GM12865 (cell line): Measurements from ENCODE around the gene SDS.

Experiments used
- DNase-seq: peaks from one replicate; pipeline ENCODE4 v3.0.0; 2010; ENCODE audit warnings: low read depth
- H3K4me3 ChIP-seq: 2 replicates; pipeline ENCODE4 v1.5.1; 2011; ENCODE audit warnings: mild to moderate bottlenecking, low read depth, low read length, control low read depth
- TF ChIP-seq, protein P1 (sequence below): IDR thresholded peaks from 2 replicates; pipeline ENCODE4 v1.5.1; 2011; ENCODE audit warnings: low read length, control low read depth, low read depth, inconsistent platforms; ENCODE audit not compliant: insufficient read depth; ENCODE audit errors: missing control alignments

The SDS gene, protein sequence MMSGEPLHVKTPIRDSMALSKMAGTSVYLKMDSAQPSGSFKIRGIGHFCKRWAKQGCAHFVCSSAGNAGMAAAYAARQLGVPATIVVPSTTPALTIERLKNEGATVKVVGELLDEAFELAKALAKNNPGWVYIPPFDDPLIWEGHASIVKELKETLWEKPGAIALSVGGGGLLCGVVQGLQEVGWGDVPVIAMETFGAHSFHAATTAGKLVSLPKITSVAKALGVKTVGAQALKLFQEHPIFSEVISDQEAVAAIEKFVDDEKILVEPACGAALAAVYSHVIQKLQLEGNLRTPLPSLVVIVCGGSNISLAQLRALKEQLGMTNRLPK

GRCh38 chr12:113403435-113404415 is at the start of gene SDS:
Gene SDS, minus strand, starts transcription at chr12:113403887. Its CDS starts 4,179 bp downstream, at chr12:113399708.
- H3K4me3 ChIP-seq: no peak within 1 kb of the TSS
- DNase-seq: no peak
- TF ChIP-seq, protein P1, sequence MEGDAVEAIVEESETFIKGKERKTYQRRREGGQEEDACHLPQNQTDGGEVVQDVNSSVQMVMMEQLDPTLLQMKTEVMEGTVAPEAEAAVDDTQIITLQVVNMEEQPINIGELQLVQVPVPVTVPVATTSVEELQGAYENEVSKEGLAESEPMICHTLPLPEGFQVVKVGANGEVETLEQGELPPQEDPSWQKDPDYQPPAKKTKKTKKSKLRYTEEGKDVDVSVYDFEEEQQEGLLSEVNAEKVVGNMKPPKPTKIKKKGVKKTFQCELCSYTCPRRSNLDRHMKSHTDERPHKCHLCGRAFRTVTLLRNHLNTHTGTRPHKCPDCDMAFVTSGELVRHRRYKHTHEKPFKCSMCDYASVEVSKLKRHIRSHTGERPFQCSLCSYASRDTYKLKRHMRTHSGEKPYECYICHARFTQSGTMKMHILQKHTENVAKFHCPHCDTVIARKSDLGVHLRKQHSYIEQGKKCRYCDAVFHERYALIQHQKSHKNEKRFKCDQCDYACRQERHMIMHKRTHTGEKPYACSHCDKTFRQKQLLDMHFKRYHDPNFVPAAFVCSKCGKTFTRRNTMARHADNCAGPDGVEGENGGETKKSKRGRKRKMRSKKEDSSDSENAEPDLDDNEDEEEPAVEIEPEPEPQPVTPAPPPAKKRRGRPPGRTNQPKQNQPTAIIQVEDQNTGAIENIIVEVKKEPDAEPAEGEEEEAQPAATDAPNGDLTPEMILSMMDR: no peak

DNA sequence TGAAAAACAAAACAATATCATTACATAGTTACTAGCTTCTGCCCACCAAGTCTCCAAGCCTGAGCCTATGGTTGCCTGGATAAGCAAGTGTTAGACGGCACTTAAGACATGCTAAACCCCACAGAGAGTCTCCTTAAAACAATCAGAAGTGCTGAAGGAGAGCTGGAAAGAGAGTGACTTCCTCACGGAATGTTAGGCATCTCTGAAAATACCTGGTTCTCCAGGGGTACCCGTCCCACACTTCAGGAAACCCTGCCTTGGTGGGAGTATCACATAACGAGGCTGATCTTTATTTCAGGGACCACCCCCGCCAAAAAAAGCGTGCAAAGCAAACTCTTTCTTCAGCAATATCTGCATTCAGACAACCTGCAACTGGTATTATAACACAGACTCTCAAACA is 49.6 kb upstream of the SDS start:
- TF ChIP-seq, protein P1: no peak
- no peak for DNase-seq

GRCh38 chr12:113452458-113452857 is 48.8 kb upstream of the SDS start:
- H3K4me3 ChIP-seq: no peak overlapping the region
- DNase-seq: no peak

More for the DNA sequence above, 49.6 kb upstream of the SDS start:
- H3K4me3 ChIP-seq: no peak overlapping the region

GRCh38 chr12:113449839-113450238 is 46.2 kb upstream of the SDS start:
- DNase-seq: no peak
- H3K4me3 ChIP-seq: no peak overlapping the region
- TF ChIP-seq, protein P1: no peak

More at GRCh38 chr12:113452458-113452857, 48.8 kb upstream of the SDS start:
- TF ChIP-seq, protein P1: no peak

GRCh38 chr12:113449299-113449698 is 45.6 kb upstream of the SDS start:
- TF ChIP-seq, protein P1: no peak
- no peak for DNase-seq
- no peak overlapping the region for H3K4me3 ChIP-seq

GRCh38 chr12:113448873-113449272 is 45.2 kb upstream of the SDS start:
- H3K4me3 ChIP-seq: no peak overlapping the region
- DNase-seq: no peak
- TF ChIP-seq, protein P1: no peak
